ENCODE measurements around the gene SOX18. TPM values are rescaled to one million over a fixed set of nuclear protein-coding genes. Genes with fewer than 3 reads are reported as not detected.

The SOX18 gene
- total and polyA plus RNA-seq, 2 of the 8 experiments (the other 6 are each of a cell fraction or from before 2014, with no cell fraction given) = 0.09 TPM; not detected in 1

DNA sequence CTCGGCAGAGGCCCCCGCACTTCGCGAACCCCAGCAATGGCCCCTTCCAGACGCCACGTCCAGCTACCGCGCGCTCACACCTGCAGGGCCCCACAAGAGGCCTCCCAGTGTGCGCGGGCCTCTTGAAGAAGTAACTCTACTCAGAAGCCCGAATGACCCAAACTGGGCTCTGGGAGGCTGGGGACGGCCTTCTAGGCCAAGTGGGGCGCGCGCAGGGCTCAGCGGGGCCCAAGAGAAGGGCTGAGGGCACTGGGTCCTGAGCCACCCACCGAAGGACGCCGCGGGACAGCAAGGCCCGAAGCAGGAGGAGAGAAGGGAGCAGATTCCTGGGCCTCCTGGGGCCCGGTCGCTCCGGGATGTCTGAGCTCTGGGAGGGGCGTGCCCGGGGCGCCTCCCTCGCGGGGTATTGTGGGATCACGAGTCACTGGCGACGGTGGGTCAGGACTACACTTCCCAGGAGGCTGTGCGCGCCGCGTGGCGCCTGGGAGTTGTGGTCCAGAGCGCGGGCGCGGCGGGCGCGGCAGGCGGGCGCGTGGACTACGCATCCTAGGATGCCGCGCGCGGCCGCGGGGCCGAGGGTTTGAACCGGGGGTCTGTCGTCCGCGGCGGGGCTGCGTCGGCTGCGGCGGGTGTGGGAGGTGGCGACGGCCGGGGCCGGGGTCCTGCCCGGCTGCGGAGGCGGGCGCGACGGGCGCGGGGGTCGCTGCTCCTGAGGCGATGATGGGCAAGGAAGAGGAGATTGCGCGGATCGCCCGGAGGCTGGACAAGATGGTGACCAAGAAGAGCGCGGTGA is 13.4 kb upstream of the SOX18 start, which contains the start of gene TCEA2:
Gene TCEA2 (plus strand): TSS at position 603 of the 793 bp plus-strand sequence. CDS start 115 bp downstream, at position 718.
- Histone ChIP-seq H3K23ac (ENCODE audit: insufficient read length) (no peak within 1 kb of the TSS), H2BK20ac (ENCODE audit: low read length) (no peak within 1 kb of the TSS), H3K4me1 (replicated peaks in 1 of 4; ENCODE audit: control insufficient read depth in 3 of 4, insufficient read depth in 4 of 4, low read length in 3 of 4) (peaks cover 3 to 15% (median 9%) of the 10 kb centered on the region in 4 experiments), H2AK5ac (ENCODE audit: low read depth, low read length) (no peak within 1 kb of the TSS), H3K27me3 (replicated peaks in 1 of 4; ENCODE audit: control insufficient read depth in 3 of 4, extremely low read depth in 1 of 4, insufficient read depth in 3 of 4, low read length in 3 of 4) (no peaks in the 10 kb centered on the region; a peak in 2 of 7 replicates), H3K9me3 (ENCODE audit: insufficient read depth in 2 of 2, low read depth in 1 of 2, low read length in 1 of 2) (no peaks in the 10 kb centered on the region), H2BK15ac (ENCODE audit: low read length) (no peak within 1 kb of the TSS), H3K27ac (ENCODE audit: low read depth, low read length) (no peak within 1 kb of the TSS), H3K23me2 (ENCODE audit: low read depth, low read length) (peaks cover 2% of the 10 kb centered on the region; the same call in 1 of the 2 replicates), H2AFZ (ENCODE audit: low read length) (no peak within 1 kb of the TSS), H4K8ac (ENCODE audit: extremely low read depth, insufficient read depth, low read length) (peak within 1 kb of the TSS; percentile 72), H4K20me1 (replicated peaks in 1 of 2; ENCODE audit: control insufficient read depth in 1 of 2, insufficient read depth in 2 of 2, low read length in 2 of 2) (peaks cover 2 to 6% of the 10 kb centered on the region in 2 experiments), H3K79me2 (ENCODE audit: control insufficient read depth in 1 of 2, insufficient read depth in 2 of 2, low read length in 2 of 2) (no peaks in the 10 kb centered on the region), H3K14ac (ENCODE audit: insufficient read length) (no peak within 1 kb of the TSS), H3K79me1 (ENCODE audit: low read depth, low read length) (no peaks in the 10 kb centered on the region), H3K4me3 (ENCODE audit: extremely low read depth in 1 of 4, insufficient read depth in 2 of 4, low read depth in 3 of 4, low read length in 4 of 4) (peak within 1 kb of the TSS; percentile 66 to 81 (median 72)), H3K4ac (replicated peaks; ENCODE audit: insufficient read length, low read depth, low read length) (peak within 1 kb of the TSS; percentile 69), H2BK12ac (ENCODE audit: low read depth, low read length) (no peak within 1 kb of the TSS), H3K18ac (ENCODE audit: extremely low read depth, low read length) (peak within 1 kb of the TSS; percentile 83), H4K91ac (replicated peaks; ENCODE audit: insufficient read length, low read length) (peak within 1 kb of the TSS; percentile 84), H3K9ac (replicated peaks in 1 of 4; ENCODE audit: extremely low read depth in 1 of 4, low read depth in 3 of 4, low read length in 3 of 4) (peak within 1 kb of the TSS; percentile 0 to 64 (median 39); a peak in 5 of 7 replicates), H3K56ac (replicated peaks; ENCODE audit: insufficient read length, low read depth, low read length) (no peak within 1 kb of the TSS), H3K36me3 (ENCODE audit: control insufficient read depth in 2 of 4, insufficient read depth in 4 of 4, low read length in 3 of 4) (no peaks in the 10 kb centered on the region), H4K5ac (ENCODE audit: insufficient read length, low read depth, low read length) (peak within 1 kb of the TSS; percentile 91), H2BK120ac (replicated peaks; ENCODE audit: low read depth, low read length) (no peak within 1 kb of the TSS), H2BK5ac (ENCODE audit: low read depth, low read length) (no peak within 1 kb of the TSS), H3K4me2 (ENCODE audit: insufficient read depth in 1 of 2, low read depth in 2 of 2, low read length in 2 of 2) (peak within 1 kb of the TSS; percentile 60 to 83)
- POLR2A ChIA-PET (ENCODE audit: partially characterized antibody) = interaction anchor here (0.5 to 1.5 kb wide), 11 partner anchors 8 to 98 kb away, joined by 3 to 7 read pairs (median 4); partner anchors contain the start of genes C20orf204, LKAAEAR1, OPRL1 and RGS19
- no peak for FAIRE-seq
- CTCF ChIA-PET (ENCODE audit: partially characterized antibody) = interaction anchor here (0.6 to 15.0 kb wide), 7 partner anchors 9 to 89 kb away, joined by 3 to 139 read pairs (median 4); partner anchors contain the start of genes LKAAEAR1, OPRL1, PRPF6 and RGS19
- peak in 1 of 2 experiments; percentile 95 for DNase-seq (ENCODE audit: low read depth in 1 of 2, low spot score in 2 of 2)
- 32% methylated on average over 22 of the region's 85 CpGs; no CpG with 5 or more reads in 1 of the 2 experiments for WGBS, 2 experiments (ENCODE audit: extremely low coverage in 1 of 2, insufficient coverage in 1 of 2, insufficient read length in 1 of 2, insufficient replicate concordance in 2 of 2, low coverage in 1 of 2, low lambda C conversion rate in 2 of 2, missing lambda C conversion rate in 1 of 2)
- TF ChIP-seq, protein P1, sequence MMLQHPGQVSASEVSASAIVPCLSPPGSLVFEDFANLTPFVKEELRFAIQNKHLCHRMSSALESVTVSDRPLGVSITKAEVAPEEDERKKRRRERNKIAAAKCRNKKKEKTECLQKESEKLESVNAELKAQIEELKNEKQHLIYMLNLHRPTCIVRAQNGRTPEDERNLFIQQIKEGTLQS (IDR thresholded peaks at IDR 0.05; ENCODE audit: insufficient read depth, low read depth, low read length) = peak; percentile 64
- peak; percentile 24; the same call in 1 of the 2 replicates for TF ChIP-seq SRF (IDR thresholded peaks at IDR 0.05; ENCODE audit: low read depth, low read length)
- TF ChIP-seq KDM4A (IDR thresholded peaks at IDR 0.05; ENCODE audit: low read depth, low read length, severe bottlenecking) = peak; percentile 95
- TF ChIP-seq KDM5A (IDR thresholded peaks at IDR 0.05; ENCODE audit: low read length) = 0 out of 2 replicates have a peak, but pooled peaks have one; percentile 3
- TF ChIP-seq BACH1 (IDR thresholded peaks at IDR 0.05; ENCODE audit: low read length) = peak; percentile 44; the same call in 1 of the 2 replicates
- no peak for TF ChIP-seq BRCA1 (IDR thresholded peaks at IDR 0.05; ENCODE audit: low read depth, low read length)
- TF ChIP-seq SIX5 (IDR thresholded peaks at IDR 0.05; ENCODE audit: low read depth, low read length) = peak; percentile 99
- TF ChIP-seq CREB1 (IDR thresholded peaks at IDR 0.05) = peak; percentile 74
- TF ChIP-seq TAF1 (IDR thresholded peaks at IDR 0.05; ENCODE audit: low read depth, low read length) = peak; percentile 38
- TF ChIP-seq, protein P2, sequence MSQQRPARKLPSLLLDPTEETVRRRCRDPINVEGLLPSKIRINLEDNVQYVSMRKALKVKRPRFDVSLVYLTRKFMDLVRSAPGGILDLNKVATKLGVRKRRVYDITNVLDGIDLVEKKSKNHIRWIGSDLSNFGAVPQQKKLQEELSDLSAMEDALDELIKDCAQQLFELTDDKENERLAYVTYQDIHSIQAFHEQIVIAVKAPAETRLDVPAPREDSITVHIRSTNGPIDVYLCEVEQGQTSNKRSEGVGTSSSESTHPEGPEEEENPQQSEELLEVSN (IDR thresholded peaks at IDR 0.05) = no peak
- no peak for TF ChIP-seq CHD1 (IDR thresholded peaks at IDR 0.05; ENCODE audit: low read depth, low read length)

Data from H1 (cell line).